Endothelial cell of umbilical vein (primary cell): ENCODE results near the gene SLC5A6. TPM values are rescaled to one million over a fixed set of nuclear protein-coding genes. Genes with fewer than 3 reads are reported as not detected.

ENCODE experiments used
- BruUV-seq: library from RNA; stranded (reverse); fragments of 400-500 nt; replicated peaks from 2 replicates; lab custom pipeline; 2021; lab: Mats Ljungman, UMichigan
- CTCF ChIA-PET: fragments of 300-600, 350-600 bp; sonication (Branson Sonifier 250); formaldehyde crosslinking; loops from one replicate; lab custom pipeline; 2021; ENCODE audit warnings: antibody characterized with exemption, inconsistent platforms; lab: Charles Lee
- POLR2A ChIA-PET: fragments of 300-600, 350-600 bp; sonication (Branson Sonifier 250); formaldehyde crosslinking; loops from one replicate; lab custom pipeline; 2021; ENCODE audit warnings: antibody characterized with exemption, inconsistent platforms; lab: Charles Lee
- DNase-seq: peaks from one replicate; pipeline ENCODE4 v3.0.0-alpha.2; 2011; ENCODE audit warnings: low read depth, low spot score
- FAIRE-seq: peaks from 2 replicates; lab custom pipeline; 2011; peaks lifted over from hg19 to GRCh38; lab: Jason Lieb, UNC
- H2AFZ ChIP-seq: 2 replicates; pipeline ENCODE4 v1.6.0; 2012; ENCODE audit warnings: low read depth, low read length, control low read depth, inconsistent platforms
- H3K27ac ChIP-seq: 2 replicates; pipeline ENCODE4 v1.5.1; 2011; ENCODE audit warnings: low read depth, mild to moderate bottlenecking, control low read depth, low read length, moderate library complexity; ENCODE audit not compliant: insufficient read depth
- H3K27me3 ChIP-seq, 2 experiments: 2 replicates each; pipeline versions ENCODE4 v1.6.0 to v1.6.1; 2011; ENCODE audit warnings: low read length in 2 of 2, mixed read lengths in 1 of 2; ENCODE audit not compliant: control insufficient read depth in 2 of 2, insufficient read depth in 2 of 2
- H3K36me3 ChIP-seq, 2 experiments: 2 replicates in 1 of 2; 3 replicates in 1 of 2; pipeline ENCODE4 v1.5.1; 2011; ENCODE audit warnings: low read length in 2 of 2, mild to moderate bottlenecking in 1 of 2, moderate library complexity in 1 of 2; ENCODE audit not compliant: control insufficient read depth in 2 of 2, insufficient read depth in 2 of 2; ENCODE audit errors: extremely low read depth in 1 of 2
- H3K4me1 ChIP-seq: 3 replicates; pipeline ENCODE4 v1.5.1; 2011; ENCODE audit warnings: mild to moderate bottlenecking, low read length; ENCODE audit not compliant: control insufficient read depth, insufficient read depth; ENCODE audit errors: extremely low read depth
- H3K4me2 ChIP-seq: 2 replicates; pipeline ENCODE4 v1.6.1; 2011; ENCODE audit warnings: low read length, control low read depth, mixed read lengths; ENCODE audit not compliant: insufficient read depth
- H3K4me3 ChIP-seq, 3 experiments: fragments of 200-600 bp in 1 of 3; sonication (generic), shearing (Covaris generic) in 1 of 3; replicated peaks in 1 of 3; 2 replicates each; pipeline ENCODE4 v1.5.1; 2011 to 2016; ENCODE audit warnings: control low read depth in 3 of 3, low read length in 3 of 3, mild to moderate bottlenecking in 2 of 3, inconsistent platforms in 1 of 3, low read depth in 1 of 3, moderate library complexity in 1 of 3; ENCODE audit not compliant: insufficient read depth in 1 of 3
- H3K79me2 ChIP-seq: 2 replicates; pipeline ENCODE4 v1.6.0; 2012; ENCODE audit warnings: low read length, inconsistent platforms; ENCODE audit not compliant: control insufficient read depth, insufficient read depth
- H3K9ac ChIP-seq: replicated peaks from 2 replicates; pipeline ENCODE3; 2011; ENCODE audit warnings: low read length, control low read depth; ENCODE audit not compliant: insufficient read depth; ENCODE audit errors: extremely low read depth
- H3K9me1 ChIP-seq: replicated peaks from 3 replicates; pipeline ENCODE4 v1.6.0; 2011; ENCODE audit warnings: mild to moderate bottlenecking, low read length; ENCODE audit not compliant: control insufficient read depth, insufficient read depth; ENCODE audit errors: extremely low read depth
- H3K9me3 ChIP-seq: replicated peaks from 2 replicates; pipeline ENCODE4 v1.5.1; 2012; ENCODE audit warnings: low read length, inconsistent platforms; ENCODE audit not compliant: control insufficient read depth, insufficient read depth
- H4K20me1 ChIP-seq: replicated peaks from 2 replicates; pipeline ENCODE3; 2011; ENCODE audit warnings: mild to moderate bottlenecking, low read length; ENCODE audit not compliant: control insufficient read depth, insufficient read depth; ENCODE audit errors: extremely low read depth
- CTCF ChIP-seq, 2 donors: IDR thresholded peaks; 1 replicate in 1 of 2; 2 replicates in 1 of 2; pipeline ENCODE4 v1.5.1; 2011; ENCODE audit warnings: low read length in 2 of 2, mild to moderate bottlenecking in 2 of 2, moderate library complexity in 2 of 2, control low read depth in 1 of 2, inconsistent platforms in 1 of 2, low read depth in 1 of 2; ENCODE audit not compliant: insufficient read depth in 1 of 2; ENCODE audit errors: extremely low read depth in 1 of 2
- EZH2 ChIP-seq: IDR thresholded peaks from 2 replicates; pipeline ENCODE4 v1.6.1; 2012; ENCODE audit warnings: borderline replicate concordance, low read depth, mild to moderate bottlenecking, moderate library complexity, low read length, inconsistent platforms; ENCODE audit not compliant: severe bottlenecking
- FOS ChIP-seq: IDR thresholded peaks from 2 replicates; pipeline ENCODE4 v1.6.1; 2011; ENCODE audit warnings: mild to moderate bottlenecking, low read length, moderate library complexity, borderline replicate concordance; ENCODE audit not compliant: insufficient read depth
- GATA2 ChIP-seq: IDR thresholded peaks from 2 replicates; pipeline ENCODE4 v1.7.0; 2011; ENCODE audit warnings: low read depth, mild to moderate bottlenecking, moderate library complexity, mixed read lengths, low read length; ENCODE audit not compliant: insufficient read length, insufficient read depth
- JUN ChIP-seq: IDR thresholded peaks from 2 replicates; pipeline ENCODE4 v1.6.1; 2011; ENCODE audit warnings: borderline replicate concordance, low read depth; ENCODE audit not compliant: insufficient read length, insufficient read depth
- MYC ChIP-seq: IDR thresholded peaks from one replicate; pipeline ENCODE4 v1.6.1; 2011; ENCODE audit warnings: mild to moderate bottlenecking, low read depth, low read length
- POLR2A ChIP-seq: IDR thresholded peaks from 2 replicates; pipeline ENCODE4 v1.6.1; 2012; ENCODE audit warnings: low read depth, mild to moderate bottlenecking, control low read depth, low read length
- POLR2AphosphoS5 ChIP-seq: IDR thresholded peaks from 2 replicates; pipeline ENCODE4 v1.6.1; 2012; ENCODE audit warnings: low read depth, mild to moderate bottlenecking, control low read depth, low read length, moderate library complexity; ENCODE audit not compliant: insufficient read depth
- dilution Hi-C: fragments of 300-500 bp; cut with MboI; formaldehyde crosslinking; loops from one replicate; pipeline ENCODE4 v1.15.0; 2019; ENCODE audit warnings: low sequenced_read_pairs; ENCODE audit not compliant: extremely low pct_ligation_motif_present
- intact Hi-C: fragments of 100-400 bp; cut with micrococcal nuclease; formaldehyde crosslinking; loops from one replicate; pipeline ENCODE4 v1.10.0; 2022
- polyA plus RNA-seq, 4 experiments: library from polyadenylated mRNA; depleted of rRNA in 3 of 4; stranded (reverse) in 3 of 4; unstranded in 1 of 4; fragments of >200 nt; gene quantifications; 2 replicates each; pipeline versions ENCODE4 v1.2.1 to v1.2.3, GENCODE V29; 2011 to 2012; ENCODE audit warnings: missing spikeins in 1 of 4
- total RNA-seq: library from RNA; stranded (reverse); gene quantifications from 2 replicates; pipeline ENCODE4 v1.2.3, GENCODE V29; 2021
- TF ChIP-seq, protein P1 (sequence below): IDR thresholded peaks from 2 replicates; pipeline ENCODE4 v1.6.1; 2011; ENCODE audit not compliant: insufficient read depth, insufficient read length

Gene SLC5A6
- total and polyA plus RNA-seq, 2 donors (not counting 3 experiments of a cell fraction or from before 2014, with no cell fraction given), result 52.0 to 92.5 TPM

GRCh38 chr2:27202854-27203253 is 9.2 kb downstream of the SLC5A6 start:
- Histone ChIP-seq H3K4me3 (no peak overlapping the region), H3K4me1 (no peaks in the 10 kb centered on the region), H4K20me1 (no peaks in the 10 kb centered on the region), H3K9me3 (no peaks in the 10 kb centered on the region), H3K27ac (no peak overlapping the region), H3K9me1 (no peaks in the 10 kb centered on the region), H3K9ac (no peak overlapping the region), H3K4me2 (no peak overlapping the region), H3K79me2 (no peaks in the 10 kb centered on the region), H2AFZ (no peak overlapping the region), H3K36me3 (peaks cover 32 to 53% of the 10 kb centered on the region in 2 experiments), H3K27me3 (no peaks in the 10 kb centered on the region)
- FAIRE-seq (no peak), DNase-seq (no peak)
- CTCF ChIA-PET, result interaction anchor here (1.7 to 2.0 kb wide), 2 partner anchors 11 to 33 kb away, joined by 5 to 8 read pairs; no protein-coding TSS in a partner anchor
- intact Hi-C loops (no loop called here), dilution Hi-C loops (no loop called here)
- TF ChIP-seq POLR2AphosphoS5 (no peak), MYC (no peak), FOS (no peak), CTCF (IDR thresholded peaks at IDR 0.05; ENCODE audit: extremely low read depth in 1 of 2, insufficient read depth in 1 of 2, low read depth in 1 of 2, low read length in 2 of 2) (no peak), EZH2 (no peak), POLR2A (no peak), GATA2 (no peak), JUN (no peak)
- TF ChIP-seq, protein P1, sequence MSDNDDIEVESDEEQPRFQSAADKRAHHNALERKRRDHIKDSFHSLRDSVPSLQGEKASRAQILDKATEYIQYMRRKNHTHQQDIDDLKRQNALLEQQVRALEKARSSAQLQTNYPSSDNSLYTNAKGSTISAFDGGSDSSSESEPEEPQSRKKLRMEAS, result no peak
- POLR2A ChIA-PET, result no interaction called here
- no TSS peak for BruUV-seq
